ENCODE results near the gene EYA3.
A peak's percentile ranks its signal among the peaks of the same experiment; 100 is the strongest.

EYA3 gene

DNA sequence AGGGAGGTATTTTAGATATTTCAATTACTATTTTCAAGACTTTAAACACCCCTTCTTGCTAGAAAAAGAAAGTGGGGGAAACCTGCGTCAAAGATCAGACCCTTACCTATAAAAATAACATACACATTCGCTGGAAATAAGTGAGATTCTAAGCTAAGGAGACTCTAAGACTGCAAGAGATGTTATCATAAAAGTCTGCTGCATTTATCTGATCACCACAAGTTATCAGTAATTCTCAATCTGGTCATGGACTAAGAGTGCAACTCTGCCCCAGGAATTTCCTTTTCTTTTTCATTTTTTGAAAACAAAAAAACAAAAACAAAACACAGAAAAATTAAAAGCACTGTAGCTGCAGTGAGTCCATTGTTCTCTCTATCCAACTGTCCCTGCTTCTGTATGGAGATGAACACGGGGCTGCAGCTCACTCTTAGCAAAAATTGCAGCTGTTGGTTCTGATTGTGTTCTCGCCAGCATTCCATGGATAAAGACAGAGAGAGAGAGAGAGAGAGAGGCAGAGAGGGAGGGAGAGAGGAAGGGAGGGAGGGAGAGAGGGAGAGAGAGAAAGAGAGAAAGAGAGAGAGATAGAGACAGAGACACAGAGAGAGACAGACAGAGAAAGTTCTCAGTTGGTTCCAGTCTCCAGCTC lies 114.5 kb downstream of the EYA3 start:
- H3K4me1 ChIP-seq (ENCODE audit: insufficient read depth, low read length) = peaks cover 10% of the 10 kb centered on the region
- no peaks in the 10 kb centered on the region for H3K9me3 ChIP-seq (ENCODE audit: low read length)
- no peak overlapping the region for H3K4me3 ChIP-seq (ENCODE audit: low read depth in 1 of 2, low read length in 2 of 2)
- H3K36me3 ChIP-seq (ENCODE audit: insufficient read depth, low read length) = peaks cover 16% of the 10 kb centered on the region
- no peak overlapping the region for H3K9ac ChIP-seq (ENCODE audit: low read length)
- H3K27ac ChIP-seq (ENCODE audit: low read depth, low read length) = no peak overlapping the region
- H3K27me3 ChIP-seq (ENCODE audit: control insufficient read depth in 1 of 2, insufficient read depth in 2 of 2, low read length in 2 of 2) = no peaks in the 10 kb centered on the region

DNA sequence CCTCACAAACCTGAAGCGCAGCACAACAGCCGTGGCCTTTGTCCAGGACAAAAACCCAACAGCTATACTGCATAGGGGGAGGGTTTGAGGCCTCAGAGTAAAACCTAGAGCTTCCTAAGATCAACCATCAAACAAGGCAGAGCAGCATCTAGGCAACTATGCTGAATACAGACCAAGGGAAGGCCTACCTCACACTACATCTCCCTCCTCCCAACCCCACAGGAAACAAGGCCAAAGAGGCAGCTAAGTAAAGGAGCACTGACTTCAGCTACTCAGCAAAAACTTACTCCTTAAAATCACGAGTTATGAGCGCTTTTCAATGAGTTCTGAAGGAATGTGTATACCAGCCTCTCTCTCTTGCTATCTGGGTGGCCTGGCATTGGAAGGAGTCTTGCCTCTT lies 116.3 kb downstream of the EYA3 start:
- H3K27ac ChIP-seq (ENCODE audit: low read depth, low read length) = no peak overlapping the region
- peaks cover 28% of the 10 kb centered on the region for H3K36me3 ChIP-seq (ENCODE audit: insufficient read depth, low read length)
- peaks cover 10% of the 10 kb centered on the region for H3K4me1 ChIP-seq (ENCODE audit: insufficient read depth, low read length)
- no peaks in the 10 kb centered on the region for H3K9me3 ChIP-seq (ENCODE audit: low read length)
- H3K4me3 ChIP-seq (ENCODE audit: low read depth in 1 of 2, low read length in 2 of 2) = no peak overlapping the region
- no peak overlapping the region for H3K9ac ChIP-seq (ENCODE audit: low read length)
- H3K27me3 ChIP-seq (ENCODE audit: control insufficient read depth in 1 of 2, insufficient read depth in 2 of 2, low read length in 2 of 2) = no peaks in the 10 kb centered on the region

- Histone ChIP-seq H3K4me1 (ENCODE audit: insufficient read depth, low read length) (peaks cover 10% of the 10 kb centered on the region), H3K27me3 (ENCODE audit: control insufficient read depth in 1 of 2, insufficient read depth in 2 of 2, low read length in 2 of 2) (no peaks in the 10 kb centered on the region), H3K4me3 (ENCODE audit: low read depth in 1 of 2, low read length in 2 of 2) (no peak overlapping the region), H3K36me3 (ENCODE audit: insufficient read depth, low read length) (peaks cover 32% of the 10 kb centered on the region), H3K9ac (ENCODE audit: low read length) (no peak overlapping the region), H3K27ac (ENCODE audit: low read depth, low read length) (no peak overlapping the region), H3K9me3 (ENCODE audit: low read length) (no peaks in the 10 kb centered on the region)
Observed at GRCh38 chr1:27971674-27972073, 116.7 kb downstream of the EYA3 start.

GRCh38 chr1:27970401-27970800 lies 118.0 kb downstream of the EYA3 start:
- no peak overlapping the region for H3K4me3 ChIP-seq (ENCODE audit: low read depth in 1 of 2, low read length in 2 of 2)
- no peak overlapping the region for H3K27ac ChIP-seq (ENCODE audit: low read depth, low read length)
- peaks cover 35% of the 10 kb centered on the region for H3K36me3 ChIP-seq (ENCODE audit: insufficient read depth, low read length)
- H3K9me3 ChIP-seq (ENCODE audit: low read length) = no peaks in the 10 kb centered on the region
- H3K27me3 ChIP-seq (ENCODE audit: control insufficient read depth in 1 of 2, insufficient read depth in 2 of 2, low read length in 2 of 2) = no peaks in the 10 kb centered on the region
- peaks cover 10% of the 10 kb centered on the region for H3K4me1 ChIP-seq (ENCODE audit: insufficient read depth, low read length)
- H3K9ac ChIP-seq (ENCODE audit: low read length) = no peak overlapping the region

GRCh38 chr1:27968692-27969091 lies 119.7 kb downstream of the EYA3 start:
- no peak overlapping the region for H3K4me3 ChIP-seq (ENCODE audit: low read depth in 1 of 2, low read length in 2 of 2)
- no peak overlapping the region for H3K27ac ChIP-seq (ENCODE audit: low read depth, low read length)
- peaks cover 10% of the 10 kb centered on the region for H3K4me1 ChIP-seq (ENCODE audit: insufficient read depth, low read length)
- no peaks in the 10 kb centered on the region for H3K9me3 ChIP-seq (ENCODE audit: low read length)
- no peaks in the 10 kb centered on the region for H3K27me3 ChIP-seq (ENCODE audit: control insufficient read depth in 1 of 2, insufficient read depth in 2 of 2, low read length in 2 of 2)
- peaks cover 29% of the 10 kb centered on the region for H3K36me3 ChIP-seq (ENCODE audit: insufficient read depth, low read length)
- H3K9ac ChIP-seq (ENCODE audit: low read length) = no peak overlapping the region

DNA sequence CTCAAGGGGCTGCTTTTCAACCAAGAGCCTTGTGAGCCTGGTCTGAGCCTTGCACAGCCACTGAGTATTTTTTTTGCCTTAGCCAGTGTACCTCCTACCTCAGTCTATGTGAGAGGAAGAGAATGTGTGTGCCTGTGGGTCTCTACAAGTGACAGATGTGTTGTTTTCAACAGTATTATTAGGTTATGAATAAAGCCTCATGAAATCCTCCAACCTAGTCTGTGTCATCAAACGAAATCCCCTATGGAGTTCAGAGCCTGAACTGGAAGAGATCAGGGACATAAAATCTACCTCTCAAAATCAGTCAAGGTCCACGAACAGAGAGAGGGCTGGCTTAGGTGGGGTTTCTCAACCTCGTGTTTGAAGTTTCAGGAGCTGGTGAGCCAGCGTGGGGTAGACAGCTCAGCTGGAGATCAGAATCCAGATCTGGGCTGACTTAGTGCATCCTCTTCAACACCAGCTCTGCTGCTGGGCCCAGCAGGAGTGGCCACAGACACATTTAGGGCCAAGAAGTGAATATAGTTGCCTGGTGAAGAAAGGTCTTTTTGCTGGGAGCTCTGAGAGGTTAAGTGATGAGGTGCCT lies 120.4 kb downstream of the EYA3 start:
- H3K27me3 ChIP-seq (ENCODE audit: control insufficient read depth in 1 of 2, insufficient read depth in 2 of 2, low read length in 2 of 2) = no peaks in the 10 kb centered on the region
- peaks cover 26% of the 10 kb centered on the region for H3K36me3 ChIP-seq (ENCODE audit: insufficient read depth, low read length)
- H3K9me3 ChIP-seq (ENCODE audit: low read length) = no peaks in the 10 kb centered on the region
- H3K27ac ChIP-seq (ENCODE audit: low read depth, low read length) = no peak overlapping the region
- no peak overlapping the region for H3K4me3 ChIP-seq (ENCODE audit: low read depth in 1 of 2, low read length in 2 of 2)
- H3K4me1 ChIP-seq (ENCODE audit: insufficient read depth, low read length) = peaks cover 10% of the 10 kb centered on the region
- no peak overlapping the region for H3K9ac ChIP-seq (ENCODE audit: low read length)

DNA sequence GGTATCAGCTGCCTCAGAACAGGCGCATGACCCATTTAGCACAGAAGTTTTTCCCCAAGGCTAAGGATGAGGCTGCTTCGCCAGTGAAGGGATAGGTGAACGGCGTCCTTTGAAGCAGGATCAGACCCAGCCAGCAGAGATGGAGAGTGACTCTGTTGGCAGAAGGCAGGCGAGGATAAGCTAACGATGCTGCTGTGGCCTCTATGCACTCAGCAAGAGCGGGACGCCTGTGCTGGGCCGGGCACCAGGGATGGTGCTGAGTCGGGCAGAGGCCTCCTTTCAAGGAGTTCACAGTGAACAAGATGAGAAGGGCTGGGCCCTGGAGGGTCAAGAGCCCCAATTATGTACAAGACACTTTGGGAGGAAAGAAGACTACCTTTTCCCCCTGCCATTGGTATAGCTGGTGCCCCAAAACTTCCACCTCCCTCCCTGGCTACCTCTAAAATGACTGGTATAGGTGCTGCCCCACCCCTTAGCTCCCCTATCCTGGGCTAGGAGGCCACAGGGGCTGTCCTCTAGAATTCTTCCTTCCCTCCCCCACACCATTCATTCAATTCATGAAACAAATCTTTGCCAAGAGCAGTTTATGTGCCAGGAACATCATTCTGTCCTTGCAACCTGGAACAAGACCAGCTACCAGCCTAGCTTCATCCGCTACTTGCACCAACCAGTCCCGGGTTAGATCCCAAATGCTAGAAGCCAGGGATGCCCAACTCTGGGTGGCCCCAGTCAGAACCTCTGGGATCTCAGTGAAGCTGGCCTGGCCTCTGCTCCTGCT lies 121.1 kb downstream of the EYA3 start:
- Histone ChIP-seq H3K4me3 (ENCODE audit: low read depth in 1 of 2, low read length in 2 of 2) (no peak overlapping the region), H3K27ac (ENCODE audit: low read depth, low read length) (no peak overlapping the region), H3K9me3 (ENCODE audit: low read length) (no peaks in the 10 kb centered on the region), H3K9ac (ENCODE audit: low read length) (no peak overlapping the region), H3K27me3 (ENCODE audit: control insufficient read depth in 1 of 2, insufficient read depth in 2 of 2, low read length in 2 of 2) (no peaks in the 10 kb centered on the region), H3K36me3 (ENCODE audit: insufficient read depth, low read length) (peaks cover 26% of the 10 kb centered on the region), H3K4me1 (ENCODE audit: insufficient read depth, low read length) (peaks cover 10% of the 10 kb centered on the region)

DNA sequence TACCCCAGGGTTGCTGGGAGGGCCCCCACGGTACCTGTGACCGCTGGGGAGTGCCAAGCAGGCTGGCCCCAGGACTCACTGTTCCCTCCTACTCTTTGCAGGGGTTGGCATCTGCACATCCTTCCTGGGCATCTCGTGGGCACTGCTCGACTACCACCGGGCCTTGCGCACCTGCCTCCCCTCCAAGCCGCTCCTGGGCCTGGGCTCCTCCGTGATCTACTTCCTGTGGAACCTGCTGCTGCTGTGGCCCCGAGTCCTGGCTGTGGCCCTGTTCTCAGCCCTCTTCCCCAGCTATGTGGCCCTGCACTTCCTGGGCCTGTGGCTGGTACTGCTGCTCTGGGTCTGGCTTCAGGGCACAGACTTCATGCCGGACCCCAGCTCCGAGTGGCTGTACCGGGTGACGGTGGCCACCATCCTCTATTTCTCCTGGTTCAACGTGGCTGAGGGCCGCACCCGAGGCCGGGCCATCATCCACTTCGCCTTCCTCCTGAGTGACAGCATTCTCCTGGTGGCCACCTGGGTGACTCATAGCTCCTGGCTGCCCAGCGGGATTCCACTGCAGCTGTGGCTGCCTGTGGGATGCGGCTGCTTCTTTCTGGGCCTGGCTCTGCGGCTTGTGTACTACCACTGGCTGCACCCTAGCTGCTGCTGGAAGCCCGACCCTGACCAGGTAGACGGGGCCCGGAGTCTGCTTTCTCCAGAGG lies 121.9 kb downstream of the EYA3 start:
- H3K27me3 ChIP-seq (ENCODE audit: control insufficient read depth in 1 of 2, insufficient read depth in 2 of 2, low read length in 2 of 2) = no peaks in the 10 kb centered on the region
- no peak overlapping the region for H3K9ac ChIP-seq (ENCODE audit: low read length)
- H3K4me3 ChIP-seq (ENCODE audit: low read depth in 1 of 2, low read length in 2 of 2) = no peak overlapping the region
- no peaks in the 10 kb centered on the region for H3K9me3 ChIP-seq (ENCODE audit: low read length)
- peaks cover 26% of the 10 kb centered on the region for H3K36me3 ChIP-seq (ENCODE audit: insufficient read depth, low read length)
- H3K27ac ChIP-seq (ENCODE audit: low read depth, low read length) = no peak overlapping the region
- peaks cover 6% of the 10 kb centered on the region for H3K4me1 ChIP-seq (ENCODE audit: insufficient read depth, low read length)

GRCh38 chr1:27963393-27963792 lies 125.0 kb downstream of the EYA3 start:
- Histone ChIP-seq H3K9ac (ENCODE audit: low read length) (no peak overlapping the region), H3K4me3 (ENCODE audit: low read depth in 1 of 2, low read length in 2 of 2) (no peak overlapping the region), H3K36me3 (ENCODE audit: insufficient read depth, low read length) (peaks cover 21% of the 10 kb centered on the region), H3K27ac (ENCODE audit: low read depth, low read length) (no peak overlapping the region), H3K4me1 (ENCODE audit: insufficient read depth, low read length) (peaks cover 18% of the 10 kb centered on the region), H3K9me3 (ENCODE audit: low read length) (no peaks in the 10 kb centered on the region), H3K27me3 (ENCODE audit: control insufficient read depth in 1 of 2, insufficient read depth in 2 of 2, low read length in 2 of 2) (no peaks in the 10 kb centered on the region)

- H3K27me3 ChIP-seq (ENCODE audit: control insufficient read depth in 1 of 2, insufficient read depth in 2 of 2, low read length in 2 of 2) = no peaks in the 10 kb centered on the region
- peaks cover 10% of the 10 kb centered on the region for H3K36me3 ChIP-seq (ENCODE audit: insufficient read depth, low read length)
- H3K4me3 ChIP-seq (ENCODE audit: low read depth in 1 of 2, low read length in 2 of 2) = peak overlapping the region in 1 of 2 donors; percentile 92
- H3K4me1 ChIP-seq (ENCODE audit: insufficient read depth, low read length) = peaks cover 18% of the 10 kb centered on the region
- no peak overlapping the region for H3K9ac ChIP-seq (ENCODE audit: low read length)
- H3K27ac ChIP-seq (ENCODE audit: low read depth, low read length) = no peak overlapping the region
- H3K9me3 ChIP-seq (ENCODE audit: low read length) = no peaks in the 10 kb centered on the region
Observed at GRCh38 chr1:27961646-27962221, 126.7 kb downstream of the EYA3 start.

Measured in muscle layer of colon (tissue), 2 donors.